Esophagus muscularis mucosa (tissue), 3 donors: ENCODE measurements around the gene NCLN.

ENCODE experiments used
- POLR2AphosphoS5 ChIP-seq, 2 donors: sonication (generic); formaldehyde crosslinking; IDR thresholded peaks; one replicate each; pipeline ENCODE4 v1.6.1; 2017; ENCODE audit warnings: antibody characterized with exemption in 2 of 2
- TF ChIP-seq, protein P1 (sequence below), 3 experiments: fragments of 200-600 bp in 2 of 3; fragments of 450-650 bp in 1 of 3; sonication (generic) in 2 of 3; IDR thresholded peaks; one replicate each; pipeline ENCODE4 v1.5.1; 2017 to 2019; ENCODE audit warnings: antibody characterized with exemption in 3 of 3, mild to moderate bottlenecking in 2 of 3, moderate library complexity in 1 of 3

GRCh38 chr19:3193256-3194105, 7.8 kb downstream of the NCLN start:
- TF ChIP-seq, protein P1, sequence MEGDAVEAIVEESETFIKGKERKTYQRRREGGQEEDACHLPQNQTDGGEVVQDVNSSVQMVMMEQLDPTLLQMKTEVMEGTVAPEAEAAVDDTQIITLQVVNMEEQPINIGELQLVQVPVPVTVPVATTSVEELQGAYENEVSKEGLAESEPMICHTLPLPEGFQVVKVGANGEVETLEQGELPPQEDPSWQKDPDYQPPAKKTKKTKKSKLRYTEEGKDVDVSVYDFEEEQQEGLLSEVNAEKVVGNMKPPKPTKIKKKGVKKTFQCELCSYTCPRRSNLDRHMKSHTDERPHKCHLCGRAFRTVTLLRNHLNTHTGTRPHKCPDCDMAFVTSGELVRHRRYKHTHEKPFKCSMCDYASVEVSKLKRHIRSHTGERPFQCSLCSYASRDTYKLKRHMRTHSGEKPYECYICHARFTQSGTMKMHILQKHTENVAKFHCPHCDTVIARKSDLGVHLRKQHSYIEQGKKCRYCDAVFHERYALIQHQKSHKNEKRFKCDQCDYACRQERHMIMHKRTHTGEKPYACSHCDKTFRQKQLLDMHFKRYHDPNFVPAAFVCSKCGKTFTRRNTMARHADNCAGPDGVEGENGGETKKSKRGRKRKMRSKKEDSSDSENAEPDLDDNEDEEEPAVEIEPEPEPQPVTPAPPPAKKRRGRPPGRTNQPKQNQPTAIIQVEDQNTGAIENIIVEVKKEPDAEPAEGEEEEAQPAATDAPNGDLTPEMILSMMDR (IDR thresholded peaks at IDR 0.05) = no peak
- no peak for TF ChIP-seq POLR2AphosphoS5 (IDR thresholded peaks at IDR 0.05)
